HL-60/S4 treated with phorbol 12-myristate 13-acetate at 8.2 ng/mL for 4 days and 3 days (cell line): ENCODE results near the gene PIGW.

ENCODE experiments used
- in situ Hi-C: fragments of 300-500 bp; cut with MboI; formaldehyde crosslinking; loops from 2 replicates; pipeline ENCODE4 v1.15.0; 2022; ENCODE audit warnings: low sequenced_read_pairs

Gene PIGW

GRCh38 chr17:36534840-36535668 is at the start of gene PIGW, which contains the start of gene MYO19:
Gene PIGW (plus strand): TSS chr17:36534987. CDS start chr17:36537102, 2,115 bp downstream.
Gene MYO19 (minus strand): TSS chr17:36534868. CDS start chr17:36532538, 2,330 bp downstream.
- in situ Hi-C loops: no loop called here

GRCh38 chr17:36485027-36485426 is 49.8 kb upstream of the PIGW start:
- in situ Hi-C loops: loop anchor here (25.0 kb wide), 1 partner anchor 523 kb away; no protein-coding TSS in a partner anchor

GRCh38 chr17:36485805-36486203 is 49.0 kb upstream of the PIGW start:
- in situ Hi-C loops: loop anchor here (25.0 kb wide), 1 partner anchor 524 kb away; no protein-coding TSS in a partner anchor

- in situ Hi-C loops: loop anchor here (25.0 kb wide), 1 partner anchor 524 kb away; no protein-coding TSS in a partner anchor
These were observed 48.3 kb upstream of the PIGW start, which contains the start of gene ZNHIT3 for GRCh38 chr17:36486204-36487194. Gene ZNHIT3 (plus strand): TSS chr17:36486681. CDS start chr17:36486700, 19 bp downstream.

GRCh38 chr17:36493956-36494355 is 40.8 kb upstream of the PIGW start:
- in situ Hi-C loops: loop anchor here (25.0 kb wide), 1 partner anchor 532 kb away; no protein-coding TSS in a partner anchor

GRCh38 chr17:36494674-36495073 is 40.1 kb upstream of the PIGW start:
- in situ Hi-C loops: loop anchor here (25.0 kb wide), 1 partner anchor 532 kb away; no protein-coding TSS in a partner anchor

- in situ Hi-C loops: loop anchor here (25.0 kb wide), 1 partner anchor 533 kb away; no protein-coding TSS in a partner anchor
These were observed 39.7 kb upstream of the PIGW start for GRCh38 chr17:36495076-36495578.

- in situ Hi-C loops: loop anchor here (25.0 kb wide), 1 partner anchor 534 kb away; no protein-coding TSS in a partner anchor
These were observed 38.6 kb upstream of the PIGW start for GRCh38 chr17:36496018-36496789.

- in situ Hi-C loops: loop anchor here (25.0 kb wide), 1 partner anchor 536 kb away; no protein-coding TSS in a partner anchor
These were observed 36.6 kb upstream of the PIGW start for GRCh38 chr17:36498155-36498554.

- in situ Hi-C loops: loop anchor here (25.0 kb wide), 1 partner anchor 536 kb away; no protein-coding TSS in a partner anchor
These were observed 36.1 kb upstream of the PIGW start for GRCh38 chr17:36498560-36499300.

- in situ Hi-C loops: no loop called here
These were observed 34.0 kb upstream of the PIGW start for GRCh38 chr17:36500745-36501225.

GRCh38 chr17:36501351-36501750 is 33.4 kb upstream of the PIGW start:
- in situ Hi-C loops: no loop called here

- in situ Hi-C loops: no loop called here
These were observed 32.8 kb upstream of the PIGW start for GRCh38 chr17:36501963-36502362.

GRCh38 chr17:36503456-36504155 is 31.2 kb upstream of the PIGW start:
- in situ Hi-C loops: no loop called here

GRCh38 chr17:36504156-36504545 is 30.6 kb upstream of the PIGW start:
- in situ Hi-C loops: no loop called here

GRCh38 chr17:36505171-36505570 is 29.6 kb upstream of the PIGW start:
- in situ Hi-C loops: no loop called here

GRCh38 chr17:36506249-36506826 is 28.4 kb upstream of the PIGW start:
- in situ Hi-C loops: no loop called here

GRCh38 chr17:36506831-36507230 is 28.0 kb upstream of the PIGW start:
- in situ Hi-C loops: no loop called here
